MV-4-11 (cell line): ENCODE results near the gene PPP1R2.
"Not testable (repeated sequence)": the region's sequence is repeated elsewhere in the genome, so short reads cannot be mapped to it uniquely, and the experiment has no call there.

Experiments
- DNase-seq: peaks from one replicate; lab custom pipeline; 2025; lab: John Stamatoyannopoulos, UW

Gene PPP1R2

GRCh38 chr3:195542698-195543499 is at the start of gene PPP1R2:
Gene PPP1R2, minus strand, starts transcription at chr3:195543325. Its CDS starts 300 bp downstream, at chr3:195543025.
- DNase-seq: peak; percentile 80

GRCh38 chr3:195591852-195592251 is 48.7 kb upstream of the PPP1R2 start:
- no peak for DNase-seq

- DNase-seq: no peak
Measured at GRCh38 chr3:195591220-195591619, 48.1 kb upstream of the PPP1R2 start.

- DNase-seq: not testable (repeated sequence)
Measured at GRCh38 chr3:195590381-195590780, 47.3 kb upstream of the PPP1R2 start.

GRCh38 chr3:195589796-195590195 is 46.7 kb upstream of the PPP1R2 start:
- DNase-seq: not testable (repeated sequence)

- no peak for DNase-seq
Measured at GRCh38 chr3:195587824-195588223, 44.7 kb upstream of the PPP1R2 start.

- DNase-seq: peak; percentile 11
Measured at GRCh38 chr3:195587406-195587805, 44.3 kb upstream of the PPP1R2 start.

- DNase-seq: no peak
Measured at GRCh38 chr3:195584543-195584870, 41.4 kb upstream of the PPP1R2 start.

- DNase-seq: peak; percentile 69
Measured at GRCh38 chr3:195583831-195584542, 40.9 kb upstream of the PPP1R2 start, which contains the start of gene APOD. Gene APOD, minus strand, starts transcription at chr3:195583940. Its CDS starts 4,479 bp downstream, at chr3:195579461.

GRCh38 chr3:195582947-195583346 is 39.8 kb upstream of the PPP1R2 start:
- peak; percentile 6 for DNase-seq

GRCh38 chr3:195580744-195581443 is 37.8 kb upstream of the PPP1R2 start:
- DNase-seq: no peak

- no peak for DNase-seq
Measured at GRCh38 chr3:195579281-195579680, 36.2 kb upstream of the PPP1R2 start.

- DNase-seq: no peak
Measured at GRCh38 chr3:195578565-195578964, 35.4 kb upstream of the PPP1R2 start.

GRCh38 chr3:195577645-195578177 is 34.6 kb upstream of the PPP1R2 start:
- DNase-seq: peak; percentile 42

- DNase-seq: no peak
Measured at GRCh38 chr3:195574497-195575304, 31.6 kb upstream of the PPP1R2 start.

GRCh38 chr3:195573611-195574496 is 30.7 kb upstream of the PPP1R2 start:
- no peak for DNase-seq

- no peak for DNase-seq
Measured at GRCh38 chr3:195571361-195571760, 28.2 kb upstream of the PPP1R2 start.

GRCh38 chr3:195570912-195571311 is 27.8 kb upstream of the PPP1R2 start:
- DNase-seq: no peak

GRCh38 chr3:195570344-195570743 is 27.2 kb upstream of the PPP1R2 start:
- no peak for DNase-seq

- DNase-seq: no peak
Measured at GRCh38 chr3:195568630-195569029, 25.5 kb upstream of the PPP1R2 start.

- no peak for DNase-seq
Measured at GRCh38 chr3:195566797-195567196, 23.7 kb upstream of the PPP1R2 start.
